Ovary (tissue), 3 donors: ENCODE measurements around the gene PYGB.

ENCODE experiments used
- CTCF ChIP-seq, 3 donors: fragments of 450-650 bp in 2 of 3; fragments of 200-600 bp in 1 of 3; IDR thresholded peaks; one replicate each; pipeline versions ENCODE4 v1.5.1 to v1.8.0; 2016 to 2022; ENCODE audit warnings: antibody characterized with exemption in 3 of 3, mild to moderate bottlenecking in 1 of 3
- EP300 ChIP-seq: sonication (generic); formaldehyde crosslinking; IDR thresholded peaks from one replicate; pipeline ENCODE4 v1.6.1; 2017; ENCODE audit warnings: antibody characterized with exemption
- POLR2A ChIP-seq: fragments of 450-650 bp; IDR thresholded peaks from one replicate; pipeline ENCODE4 v1.6.1; 2017; ENCODE audit warnings: antibody characterized with exemption, mild to moderate bottlenecking, moderate library complexity
- donor health status: DM: no; HTN: no; CAD: no.

- no peak for TF ChIP-seq CTCF (IDR thresholded peaks at IDR 0.05)
- no peak for TF ChIP-seq POLR2A
- TF ChIP-seq EP300 = no peak
Observed at GRCh38 chr20:25325997-25326396, 78.1 kb downstream of the PYGB start.
